ENCODE data around the gene LIN9. TPM values are rescaled to one million over a fixed set of nuclear protein-coding genes. Genes with fewer than 3 reads are reported as not detected.

LIN9 gene
- total RNA-seq (1 to 10 TPM; 2.2 to 6.3 (median 3.6) TPM), polyA plus RNA-seq (1 to 10 TPM; 1.8 to 2.8 (median 2.4) TPM)
- long read RNA-seq, donor 1, partial matches to known transcripts, result 0 of 1 reads
- long read RNA-seq, donor 1, other reads (novel, unspliced or antisense), result 0 of 1 reads
- long read RNA-seq, donor 2, result 0 reads

- Histone ChIP-seq H3K4me1 (peaks cover 0 to 38% (median 20%) of the 10 kb centered on the region in 6 donors), H3K4me3 (peak within 1 kb of the TSS; percentile 79 to 99 (median 94)), H3K36me3 (no peaks in the 10 kb centered on the region), H3K27me3 (replicated peaks in 1 of 7) (peaks cover 0 to 12% (median 0%) of the 10 kb centered on the region in 7 donors), H3K27ac (peak within 1 kb of the TSS in 7 of 8 donors; percentile 27 to 87 (median 79)), H3K9me3 (no peaks in the 10 kb centered on the region)
- 0 to 2% (median 1%) methylated on average over 24 to 77 of the region's 77 CpGs for WGBS, 5 donors
- TF ChIP-seq POLR2AphosphoS5 (IDR thresholded peaks at IDR 0.05) (peak; percentile 61 to 81 (median 73)), CTCF (IDR thresholded peaks at IDR 0.05 in 8 of 11, conservative IDR thresholded peaks at IDR 0.05 in 3 of 11) (no peak)
- DNase-seq, result peak; percentile 98
- intact Hi-C loops (cut with DNase I; ENCODE audit: low total_unique reads), result no loop called here
Measured at GRCh38 chr1:226308723-226309397, at the start of gene LIN9. LIN9 (minus strand) TSS chr1:226309164; CDS start chr1:226309139, 25 bp downstream.

GRCh38 chr1:226357416-226357815 lies 48.5 kb upstream of the LIN9 start:
- TF ChIP-seq POLR2A (IDR thresholded peaks at IDR 0.05) (no peak), CTCF (IDR thresholded peaks at IDR 0.05 in 8 of 11, conservative IDR thresholded peaks at IDR 0.05 in 3 of 11) (no peak), POLR2AphosphoS5 (IDR thresholded peaks at IDR 0.05) (no peak)
- Histone ChIP-seq H3K27me3 (replicated peaks in 1 of 7) (no peaks in the 10 kb centered on the region), H3K27ac (no peak overlapping the region), H3K9me3 (no peaks in the 10 kb centered on the region), H3K4me3 (no peak overlapping the region), H3K36me3 (peaks cover 3 to 74% (median 41%) of the 10 kb centered on the region in 6 donors), H3K4me1 (peaks cover 0 to 30% (median 10%) of the 10 kb centered on the region in 6 donors)
- WGBS, 5 donors, result 75 to 98% (median 93%) methylated on average over 2 of the region's 2 CpGs
- intact Hi-C loops (cut with DNase I; ENCODE audit: low total_unique reads), result no loop called here
- no peak for DNase-seq

GRCh38 chr1:226355669-226356551 lies 46.9 kb upstream of the LIN9 start:
- Histone ChIP-seq H3K27me3 (replicated peaks in 1 of 7) (no peaks in the 10 kb centered on the region), H3K4me3 (no peak overlapping the region), H3K27ac (peak overlapping the region in 1 of 8 donors; percentile 48), H3K4me1 (peaks cover 0 to 30% (median 10%) of the 10 kb centered on the region in 6 donors), H3K9me3 (no peaks in the 10 kb centered on the region), H3K36me3 (peaks cover 0 to 59% (median 26%) of the 10 kb centered on the region in 6 donors)
- intact Hi-C loops (cut with DNase I; ENCODE audit: low total_unique reads), result no loop called here
- TF ChIP-seq POLR2A (IDR thresholded peaks at IDR 0.05) (no peak), POLR2AphosphoS5 (IDR thresholded peaks at IDR 0.05) (peak in 1 of 3 donors; percentile 20)
- DNase-seq, result no peak
- WGBS, 5 donors, result 64 to 80% (median 73%) methylated on average over 6 of the region's 6 CpGs

- Histone ChIP-seq H3K27me3 (replicated peaks in 1 of 7) (no peaks in the 10 kb centered on the region), H3K9me3 (no peaks in the 10 kb centered on the region), H3K36me3 (peaks cover 0 to 50% (median 18%) of the 10 kb centered on the region in 6 donors), H3K27ac (no peak overlapping the region), H3K4me1 (peaks cover 0 to 38% (median 12%) of the 10 kb centered on the region in 6 donors), H3K4me3 (no peak overlapping the region)
- 93 to 98% (median 95%) methylated on average over 9 to 10 of the region's 10 CpGs for WGBS, 5 donors
- intact Hi-C loops (cut with DNase I; ENCODE audit: low total_unique reads), result no loop called here
- DNase-seq, result no peak
- TF ChIP-seq POLR2A (IDR thresholded peaks at IDR 0.05) (no peak), POLR2AphosphoS5 (IDR thresholded peaks at IDR 0.05) (peak in 1 of 3 donors; percentile 41), CTCF (IDR thresholded peaks at IDR 0.05 in 8 of 11, conservative IDR thresholded peaks at IDR 0.05 in 3 of 11) (no peak)
Measured at GRCh38 chr1:226355016-226355415, 46.1 kb upstream of the LIN9 start.
